SK-N-SH (cell line): ENCODE results near the gene PRDX4. TPM values are rescaled to one million over a fixed set of nuclear protein-coding genes. Genes with fewer than 3 reads are reported as not detected.

Source experiments
- CTCF ChIA-PET: fragments of 300-600, 350-600 bp; formaldehyde crosslinking; extraction: SDS; loops from one replicate; lab custom pipeline; 2021; lab: Yijun Ruan, JAX
- POLR2A ChIA-PET: fragments of 350-600 bp; sonication (Branson Sonifier 250); formaldehyde crosslinking; extraction: SDS; loops from one replicate; lab custom pipeline; 2020; ENCODE audit warnings: antibody characterized with exemption, inconsistent platforms; lab: Yijun Ruan, JAX
- DNase-seq: peaks from one replicate; pipeline ENCODE4 v3.0.0; 2012
- H2AFZ ChIP-seq: fragments of 200-600 bp; sonication (generic); 2 replicates; pipeline ENCODE4 v1.8.1; 2016; ENCODE audit warnings: antibody characterized with exemption, mild to moderate bottlenecking, low read depth
- H3F3A ChIP-seq: fragments of 200-600 bp; sonication (generic); replicated peaks from 2 replicates; pipeline ENCODE3; 2016; ENCODE audit warnings: antibody characterized with exemption, mild to moderate bottlenecking; ENCODE audit not compliant: insufficient read depth
- H3K27ac ChIP-seq, 2 experiments: fragments of 200-500 bp in 1 of 2; fragments of 200-600 bp in 1 of 2; sonication (Bioruptor generic) in 1 of 2; sonication (generic), shearing (Covaris generic) in 1 of 2; 2 replicates each; pipeline versions ENCODE4 v1.5.1 to v1.6.1; 2014 to 2016; ENCODE audit warnings: low read depth in 2 of 2, inconsistent platforms in 1 of 2, low read length in 1 of 2, mild to moderate bottlenecking in 1 of 2, mixed read lengths in 1 of 2
- H3K27me3 ChIP-seq: fragments of 200-600 bp; sonication (generic), shearing (Covaris generic); 2 replicates; pipeline ENCODE4 v1.6.1; 2016; ENCODE audit warnings: mixed run types; ENCODE audit not compliant: insufficient read depth
- H3K36me3 ChIP-seq, 2 experiments: fragments of 200-500 bp in 1 of 2; fragments of 200-600 bp in 1 of 2; sonication (Bioruptor generic) in 1 of 2; sonication (generic) in 1 of 2; replicated peaks in 1 of 2; 2 replicates each; pipeline versions ENCODE3 to v1.5.1; 2014 to 2016; ENCODE audit warnings: low read length in 1 of 2, mild to moderate bottlenecking in 1 of 2; ENCODE audit not compliant: insufficient read depth in 2 of 2, control insufficient read depth in 1 of 2
- H3K4me1 ChIP-seq, 2 experiments: fragments of 200-500 bp in 1 of 2; fragments of 200-600 bp in 1 of 2; sonication (Bioruptor generic) in 1 of 2; sonication (generic), shearing (Covaris generic) in 1 of 2; 2 replicates each; pipeline versions ENCODE4 v1.5.1 to v1.6.1; 2014 to 2016; ENCODE audit warnings: low read depth in 1 of 2, low read length in 1 of 2, mixed run types in 1 of 2; ENCODE audit not compliant: insufficient read depth in 2 of 2, control insufficient read depth in 1 of 2
- H3K4me2 ChIP-seq: fragments of 200-600 bp; sonication (generic), shearing (Covaris generic); 2 replicates; pipeline ENCODE4 v1.6.1; 2017; ENCODE audit warnings: mixed run types
- H3K4me3 ChIP-seq, 2 experiments: fragments of 200-500 bp in 1 of 2; fragments of 200-600 bp in 1 of 2; sonication (Bioruptor generic) in 1 of 2; sonication (generic), shearing (Covaris generic) in 1 of 2; 2 replicates each; pipeline versions ENCODE4 v1.5.1 to v1.8.1; 2014 to 2016; ENCODE audit warnings: low read depth in 2 of 2, inconsistent platforms in 1 of 2, low read length in 1 of 2, mild to moderate bottlenecking in 1 of 2, mixed read lengths in 1 of 2, moderate library complexity in 1 of 2
- H3K79me2 ChIP-seq: fragments of 200-600 bp; sonication (generic); 2 replicates; pipeline ENCODE4 v1.8.1; 2017; ENCODE audit warnings: mild to moderate bottlenecking; ENCODE audit not compliant: insufficient read depth
- H3K9ac ChIP-seq: fragments of 200-600 bp; sonication (generic); 2 replicates; pipeline ENCODE4 v1.6.1; 2017; ENCODE audit warnings: mixed run types
- H3K9me2 ChIP-seq: fragments of 200-600 bp; sonication (generic); 2 replicates; pipeline ENCODE4 v1.6.1; 2017; ENCODE audit warnings: mixed run types
- H3K9me3 ChIP-seq: fragments of 200-600 bp; sonication (generic); 2 replicates; pipeline ENCODE4 v1.6.1; 2017; ENCODE audit warnings: mixed run types, mild to moderate bottlenecking, moderate library complexity
- H4K20me1 ChIP-seq: fragments of 200-600 bp; sonication (generic); 2 replicates; pipeline ENCODE4 v1.6.1; 2017; ENCODE audit warnings: mild to moderate bottlenecking, mixed run types; ENCODE audit not compliant: insufficient read depth
- ELF1 ChIP-seq: IDR thresholded peaks from 2 replicates; pipeline ENCODE4 v1.4.0; 2012
- EP300 ChIP-seq, 2 experiments: IDR thresholded peaks; 2 replicates each; pipeline versions ENCODE4 v1.4.0 to v1.6.1; 2012; ENCODE audit warnings: borderline replicate concordance in 1 of 2, low read depth in 1 of 2, low read length in 1 of 2
- EZH2phosphoT487 ChIP-seq: fragments of 200-600 bp; sonication (generic); IDR thresholded peaks from 2 replicates; pipeline ENCODE4 v1.6.1; 2017; ENCODE audit warnings: low read depth, mixed run types, mild to moderate bottlenecking, antibody characterized with exemption, moderate library complexity, borderline replicate concordance
- FOSL2 ChIP-seq: IDR thresholded peaks from 2 replicates; pipeline ENCODE4 v1.4.0; 2012; ENCODE audit warnings: low read depth, mild to moderate bottlenecking, moderate library complexity, borderline replicate concordance
- FOXM1 ChIP-seq: IDR thresholded peaks from 2 replicates; pipeline ENCODE4 v1.4.0; 2012; ENCODE audit warnings: low read depth, mild to moderate bottlenecking
- MXI1 ChIP-seq: IDR thresholded peaks from 2 replicates; pipeline ENCODE4 v1.6.1; 2012; ENCODE audit warnings: mild to moderate bottlenecking, low read depth, low read length, improper control_type of control experiment
- NFIC ChIP-seq: IDR thresholded peaks from 2 replicates; pipeline ENCODE4 v1.4.0; 2012; ENCODE audit warnings: borderline replicate concordance
- NRF1 ChIP-seq: IDR thresholded peaks from 2 replicates; pipeline ENCODE4 v1.6.1; 2012; ENCODE audit warnings: low read depth, mild to moderate bottlenecking, low read length
- PBX3 ChIP-seq: IDR thresholded peaks from 2 replicates; pipeline ENCODE4; 2012
- RAD21 ChIP-seq: IDR thresholded peaks from 2 replicates; pipeline ENCODE4 v1.6.1; 2012; ENCODE audit warnings: mild to moderate bottlenecking, low read length
- RFX5 ChIP-seq: IDR thresholded peaks from 2 replicates; pipeline ENCODE4 v1.6.1; 2012; ENCODE audit warnings: mild to moderate bottlenecking, improper control_type of control experiment, low read length
- SIN3A ChIP-seq: IDR thresholded peaks from 2 replicates; pipeline ENCODE4 v1.6.1; 2012; ENCODE audit warnings: low read depth, mild to moderate bottlenecking, low read length, moderate library complexity, borderline replicate concordance
- SMC3 ChIP-seq: IDR thresholded peaks from 2 replicates; pipeline ENCODE4 v1.6.1; 2012; ENCODE audit warnings: low read depth, low read length, improper control_type of control experiment
- TAF1 ChIP-seq: IDR thresholded peaks from 2 replicates; pipeline ENCODE4 v1.6.1; 2012; ENCODE audit warnings: low read depth, mild to moderate bottlenecking, low read length, moderate library complexity, borderline replicate concordance
- TCF12 ChIP-seq: IDR thresholded peaks from 2 replicates; pipeline ENCODE4 v1.4.0; 2012
- TEAD4 ChIP-seq: IDR thresholded peaks from 2 replicates; pipeline ENCODE4 v1.4.0; 2012; ENCODE audit warnings: mild to moderate bottlenecking, borderline replicate concordance; ENCODE audit not compliant: insufficient read depth
- ZBTB33 ChIP-seq: IDR thresholded peaks from 2 replicates; pipeline ENCODE4 v1.4.0; 2012; ENCODE audit warnings: low read depth, borderline replicate concordance
- WGBS: methylation state at CpG from one replicate; pipeline ENCODE4 v1.1.6; 2017; ENCODE audit warnings: low lambda C conversion rate; 5-methylcytosine and 5-hydroxymethylcytosine counted together
- polyA plus RNA-seq, 3 experiments: library from polyadenylated mRNA; depleted of rRNA; stranded (reverse); fragments of >200 nt; gene quantifications; 2 replicates each; pipeline ENCODE4 v1.2.3, GENCODE V29; 2012
- TF ChIP-seq, protein P1 (sequence below): IDR thresholded peaks from 2 replicates; pipeline ENCODE4 v1.4.0; 2012; ENCODE audit warnings: low read depth, borderline replicate concordance
- TF ChIP-seq, protein P2 (sequence below): IDR thresholded peaks from 2 replicates; pipeline ENCODE4 v1.6.1; 2012; ENCODE audit warnings: mild to moderate bottlenecking, low read depth, low read length, moderate library complexity

The PRDX4 gene
- polyA plus RNA-seq, 1 of the 3 experiments (the other 2 are of a cell fraction), result 140 TPM

DNA sequence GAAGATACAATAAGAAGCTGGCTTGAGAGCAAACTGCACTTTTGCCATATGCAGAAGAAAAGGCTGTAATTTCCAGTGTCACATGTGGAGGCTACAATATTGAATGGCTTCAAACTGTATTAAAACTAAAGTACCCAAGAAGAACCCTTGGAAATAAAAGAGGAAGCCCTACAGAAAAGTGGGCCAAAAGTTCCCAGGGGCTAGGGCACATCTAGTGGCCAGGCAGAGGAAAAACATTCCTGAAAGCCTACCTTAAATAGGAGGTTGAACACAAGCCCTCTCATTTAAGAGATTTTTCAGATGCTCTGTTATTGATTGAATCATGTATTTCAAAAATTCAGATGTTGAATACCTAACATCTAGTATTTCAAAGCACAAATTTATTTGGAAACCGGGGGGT is 40.6 kb upstream of the PRDX4 start:
- Histone ChIP-seq H3F3A (no peaks in the 10 kb centered on the region), H3K9me2 (no peaks in the 10 kb centered on the region), H3K79me2 (no peaks in the 10 kb centered on the region), H3K4me1 (no peaks in the 10 kb centered on the region), H3K9me3 (no peaks in the 10 kb centered on the region), H3K4me3 (no peak overlapping the region), H3K27me3 (peaks cover 15% of the 10 kb centered on the region; the same call in 1 of the 2 replicates), H2AFZ (no peak overlapping the region), H3K4me2 (no peak overlapping the region), H4K20me1 (no peaks in the 10 kb centered on the region), H3K27ac (no peak overlapping the region), H3K9ac (no peak overlapping the region), H3K36me3 (no peaks in the 10 kb centered on the region)
- no peak for TF ChIP-seq MXI1
- TF ChIP-seq SIN3A, result no peak
- no peak for TF ChIP-seq TAF1
- no peak for TF ChIP-seq ZBTB33
- no peak for TF ChIP-seq NFIC
- TF ChIP-seq EZH2phosphoT487, result no peak
- TF ChIP-seq ELF1, result no peak
- TF ChIP-seq NRF1, result no peak
- no peak for TF ChIP-seq SMC3
- TF ChIP-seq RAD21, result no peak
- no peak for TF ChIP-seq TEAD4
- ChIA-PET POLR2A (no interaction called here), CTCF (no interaction called here)
- WGBS, result 3% methylated on average over 1 of the region's 1 CpG
- DNase-seq, result no peak

GRCh38 chrX:23628131-23628530 is 39.2 kb upstream of the PRDX4 start:
- CTCF ChIA-PET, result interaction anchor here (1.3 kb wide), 1 partner anchor 12 kb away, joined by 7 read pairs; no protein-coding TSS in a partner anchor
- Histone ChIP-seq H3K4me3 (no peak overlapping the region), H3K27ac (no peak overlapping the region), H3K9ac (no peak overlapping the region), H3K9me3 (no peaks in the 10 kb centered on the region), H3K27me3 (peaks cover 15% of the 10 kb centered on the region; the same call in 1 of the 2 replicates), H3K4me2 (no peak overlapping the region), H3K9me2 (no peaks in the 10 kb centered on the region), H3K4me1 (no peaks in the 10 kb centered on the region), H2AFZ (no peak overlapping the region), H4K20me1 (no peaks in the 10 kb centered on the region), H3K79me2 (no peaks in the 10 kb centered on the region), H3F3A (no peaks in the 10 kb centered on the region), H3K36me3 (no peaks in the 10 kb centered on the region)
- POLR2A ChIA-PET, result no interaction called here
- whole genome bisulfite sequencing, result 30% methylated on average over 3 of the region's 3 CpGs
- TF ChIP-seq, protein P1, sequence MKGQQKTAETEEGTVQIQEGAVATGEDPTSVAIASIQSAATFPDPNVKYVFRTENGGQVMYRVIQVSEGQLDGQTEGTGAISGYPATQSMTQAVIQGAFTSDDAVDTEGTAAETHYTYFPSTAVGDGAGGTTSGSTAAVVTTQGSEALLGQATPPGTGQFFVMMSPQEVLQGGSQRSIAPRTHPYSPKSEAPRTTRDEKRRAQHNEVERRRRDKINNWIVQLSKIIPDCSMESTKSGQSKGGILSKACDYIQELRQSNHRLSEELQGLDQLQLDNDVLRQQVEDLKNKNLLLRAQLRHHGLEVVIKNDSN, result no peak
- no peak for TF ChIP-seq EZH2phosphoT487
- TF ChIP-seq EP300 (IDR thresholded peaks at IDR 0.05; ENCODE audit: borderline replicate concordance in 1 of 2, low read depth in 1 of 2, low read length in 1 of 2), result no peak
- no peak for TF ChIP-seq PBX3
- TF ChIP-seq SMC3, result no peak
- TF ChIP-seq FOSL2, result no peak
- no peak for TF ChIP-seq FOXM1
- no peak for TF ChIP-seq TAF1
- TF ChIP-seq TCF12, result no peak
- TF ChIP-seq TEAD4, result no peak
- TF ChIP-seq RFX5, result no peak
- TF ChIP-seq, protein P2, sequence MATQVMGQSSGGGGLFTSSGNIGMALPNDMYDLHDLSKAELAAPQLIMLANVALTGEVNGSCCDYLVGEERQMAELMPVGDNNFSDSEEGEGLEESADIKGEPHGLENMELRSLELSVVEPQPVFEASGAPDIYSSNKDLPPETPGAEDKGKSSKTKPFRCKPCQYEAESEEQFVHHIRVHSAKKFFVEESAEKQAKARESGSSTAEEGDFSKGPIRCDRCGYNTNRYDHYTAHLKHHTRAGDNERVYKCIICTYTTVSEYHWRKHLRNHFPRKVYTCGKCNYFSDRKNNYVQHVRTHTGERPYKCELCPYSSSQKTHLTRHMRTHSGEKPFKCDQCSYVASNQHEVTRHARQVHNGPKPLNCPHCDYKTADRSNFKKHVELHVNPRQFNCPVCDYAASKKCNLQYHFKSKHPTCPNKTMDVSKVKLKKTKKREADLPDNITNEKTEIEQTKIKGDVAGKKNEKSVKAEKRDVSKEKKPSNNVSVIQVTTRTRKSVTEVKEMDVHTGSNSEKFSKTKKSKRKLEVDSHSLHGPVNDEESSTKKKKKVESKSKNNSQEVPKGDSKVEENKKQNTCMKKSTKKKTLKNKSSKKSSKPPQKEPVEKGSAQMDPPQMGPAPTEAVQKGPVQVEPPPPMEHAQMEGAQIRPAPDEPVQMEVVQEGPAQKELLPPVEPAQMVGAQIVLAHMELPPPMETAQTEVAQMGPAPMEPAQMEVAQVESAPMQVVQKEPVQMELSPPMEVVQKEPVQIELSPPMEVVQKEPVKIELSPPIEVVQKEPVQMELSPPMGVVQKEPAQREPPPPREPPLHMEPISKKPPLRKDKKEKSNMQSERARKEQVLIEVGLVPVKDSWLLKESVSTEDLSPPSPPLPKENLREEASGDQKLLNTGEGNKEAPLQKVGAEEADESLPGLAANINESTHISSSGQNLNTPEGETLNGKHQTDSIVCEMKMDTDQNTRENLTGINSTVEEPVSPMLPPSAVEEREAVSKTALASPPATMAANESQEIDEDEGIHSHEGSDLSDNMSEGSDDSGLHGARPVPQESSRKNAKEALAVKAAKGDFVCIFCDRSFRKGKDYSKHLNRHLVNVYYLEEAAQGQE, result no peak
- no peak for DNase-seq
